ENCODE data around the gene WDFY1.

The WDFY1 gene

DNA sequence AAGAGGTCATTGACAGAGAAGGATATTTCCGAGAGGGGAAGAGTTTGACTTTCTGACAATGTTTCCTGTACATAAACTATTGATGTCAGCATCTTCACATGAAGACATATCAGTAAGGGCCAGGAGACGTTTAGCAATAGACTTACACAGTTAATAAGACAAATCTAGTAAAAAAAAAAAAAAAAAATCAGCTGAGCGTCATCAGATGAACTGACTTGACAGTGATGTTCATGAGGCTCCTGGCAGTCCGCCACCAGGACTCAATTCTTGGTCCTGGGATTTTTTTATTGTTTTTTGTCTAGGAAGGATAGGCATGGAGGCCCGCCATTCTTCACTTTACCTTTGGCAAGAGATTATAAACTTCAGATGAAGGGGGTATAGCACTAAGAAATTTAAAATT lies 26.6 kb upstream of the WDFY1 start:
- TF ChIP-seq OSR1 (CRISPR knock-in tag; IDR thresholded peaks at IDR 0.05) (no peak), ZFP3 (CRISPR knock-in tag; IDR thresholded peaks at IDR 0.05) (no peak), SNAI2 (CRISPR knock-in tag; IDR thresholded peaks at IDR 0.05) (no peak), ZC3H10 (CRISPR knock-in tag; IDR thresholded peaks at IDR 0.05) (no peak), BACH2 (CRISPR knock-in tag; IDR thresholded peaks at IDR 0.05; ENCODE audit: borderline replicate concordance) (no peak), RARB (CRISPR knock-in tag; IDR thresholded peaks at IDR 0.05) (no peak), ZNF8 (CRISPR knock-in tag; IDR thresholded peaks at IDR 0.05) (no peak), TCF4 (CRISPR knock-in tag; IDR thresholded peaks at IDR 0.05; ENCODE audit: borderline replicate concordance) (no peak), ESRRG (CRISPR knock-in tag; IDR thresholded peaks at IDR 0.05) (no peak), ZFP30 (CRISPR knock-in tag; IDR thresholded peaks at IDR 0.05) (no peak)
- TF ChIP-seq, protein P1, sequence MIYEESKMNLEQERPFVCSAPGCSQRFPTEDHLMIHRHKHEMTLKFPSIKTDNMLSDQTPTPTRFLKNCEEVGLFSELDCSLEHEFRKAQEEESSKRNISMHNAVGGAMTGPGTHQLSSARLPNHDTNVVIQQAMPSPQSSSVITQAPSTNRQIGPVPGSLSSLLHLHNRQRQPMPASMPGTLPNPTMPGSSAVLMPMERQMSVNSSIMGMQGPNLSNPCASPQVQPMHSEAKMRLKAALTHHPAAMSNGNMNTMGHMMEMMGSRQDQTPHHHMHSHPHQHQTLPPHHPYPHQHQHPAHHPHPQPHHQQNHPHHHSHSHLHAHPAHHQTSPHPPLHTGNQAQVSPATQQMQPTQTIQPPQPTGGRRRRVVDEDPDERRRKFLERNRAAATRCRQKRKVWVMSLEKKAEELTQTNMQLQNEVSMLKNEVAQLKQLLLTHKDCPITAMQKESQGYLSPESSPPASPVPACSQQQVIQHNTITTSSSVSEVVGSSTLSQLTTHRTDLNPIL (CRISPR knock-in tag; IDR thresholded peaks at IDR 0.05; ENCODE audit: low read depth), result no peak
- TF ChIP-seq, protein P2, sequence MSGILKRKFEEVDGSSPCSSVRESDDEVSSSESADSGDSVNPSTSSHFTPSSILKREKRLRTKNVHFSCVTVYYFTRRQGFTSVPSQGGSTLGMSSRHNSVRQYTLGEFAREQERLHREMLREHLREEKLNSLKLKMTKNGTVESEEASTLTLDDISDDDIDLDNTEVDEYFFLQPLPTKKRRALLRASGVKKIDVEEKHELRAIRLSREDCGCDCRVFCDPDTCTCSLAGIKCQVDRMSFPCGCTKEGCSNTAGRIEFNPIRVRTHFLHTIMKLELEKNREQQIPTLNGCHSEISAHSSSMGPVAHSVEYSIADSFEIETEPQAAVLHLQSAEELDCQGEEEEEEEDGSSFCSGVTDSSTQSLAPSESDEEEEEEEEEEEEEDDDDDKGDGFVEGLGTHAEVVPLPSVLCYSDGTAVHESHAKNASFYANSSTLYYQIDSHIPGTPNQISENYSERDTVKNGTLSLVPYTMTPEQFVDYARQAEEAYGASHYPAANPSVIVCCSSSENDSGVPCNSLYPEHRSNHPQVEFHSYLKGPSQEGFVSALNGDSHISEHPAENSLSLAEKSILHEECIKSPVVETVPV (CRISPR knock-in tag; IDR thresholded peaks at IDR 0.05), result no peak
- no peak for ATAC-seq

DNA sequence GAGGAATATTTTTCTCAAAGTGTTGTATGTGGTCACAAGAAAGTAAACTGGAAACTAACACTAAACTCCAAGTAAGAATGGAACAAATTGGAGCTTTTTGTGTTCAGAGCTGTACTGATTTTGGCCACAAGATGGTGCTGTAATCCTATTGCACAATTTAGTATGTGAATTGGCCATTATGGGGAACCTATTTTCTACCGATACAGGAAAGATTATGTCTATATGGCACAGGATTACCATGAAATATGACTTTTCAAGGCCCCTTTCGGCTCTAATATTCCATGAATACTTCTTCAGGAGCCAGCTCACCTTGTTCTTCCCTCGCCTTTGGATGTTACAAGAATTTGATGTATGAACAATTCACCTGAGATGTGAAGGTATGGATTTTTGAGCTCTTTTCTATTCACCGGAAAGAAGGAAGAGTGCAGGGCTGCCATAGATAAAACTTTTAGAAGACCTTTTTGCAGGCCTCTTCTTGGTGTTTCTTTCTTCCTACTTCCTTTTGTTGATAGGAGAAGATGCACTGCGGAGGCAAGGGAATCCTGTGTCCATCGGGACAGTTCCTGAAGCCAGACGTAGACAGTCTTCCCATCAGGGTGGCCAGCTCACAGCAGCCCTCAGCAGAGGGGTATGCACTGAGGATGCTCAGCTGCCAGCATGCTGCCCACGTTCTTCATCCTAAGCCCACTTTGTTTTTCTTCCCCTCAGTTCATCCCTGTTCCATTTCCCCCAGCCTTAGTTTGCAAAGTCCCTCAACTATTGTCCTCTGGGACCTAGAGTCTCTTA lies 25.4 kb upstream of the WDFY1 start:
- ATAC-seq, result peak; percentile 81
- TF ChIP-seq, protein P2 (CRISPR knock-in tag; IDR thresholded peaks at IDR 0.05), result no peak
- no peak for TF ChIP-seq ZFP30 (CRISPR knock-in tag; IDR thresholded peaks at IDR 0.05)
- no peak for TF ChIP-seq ISL1 (CRISPR knock-in tag; IDR thresholded peaks at IDR 0.05)
- no peak for TF ChIP-seq ZNF8 (CRISPR knock-in tag; IDR thresholded peaks at IDR 0.05)
- no peak for TF ChIP-seq ESRRG (CRISPR knock-in tag; IDR thresholded peaks at IDR 0.05)
- TF ChIP-seq, protein P3, sequence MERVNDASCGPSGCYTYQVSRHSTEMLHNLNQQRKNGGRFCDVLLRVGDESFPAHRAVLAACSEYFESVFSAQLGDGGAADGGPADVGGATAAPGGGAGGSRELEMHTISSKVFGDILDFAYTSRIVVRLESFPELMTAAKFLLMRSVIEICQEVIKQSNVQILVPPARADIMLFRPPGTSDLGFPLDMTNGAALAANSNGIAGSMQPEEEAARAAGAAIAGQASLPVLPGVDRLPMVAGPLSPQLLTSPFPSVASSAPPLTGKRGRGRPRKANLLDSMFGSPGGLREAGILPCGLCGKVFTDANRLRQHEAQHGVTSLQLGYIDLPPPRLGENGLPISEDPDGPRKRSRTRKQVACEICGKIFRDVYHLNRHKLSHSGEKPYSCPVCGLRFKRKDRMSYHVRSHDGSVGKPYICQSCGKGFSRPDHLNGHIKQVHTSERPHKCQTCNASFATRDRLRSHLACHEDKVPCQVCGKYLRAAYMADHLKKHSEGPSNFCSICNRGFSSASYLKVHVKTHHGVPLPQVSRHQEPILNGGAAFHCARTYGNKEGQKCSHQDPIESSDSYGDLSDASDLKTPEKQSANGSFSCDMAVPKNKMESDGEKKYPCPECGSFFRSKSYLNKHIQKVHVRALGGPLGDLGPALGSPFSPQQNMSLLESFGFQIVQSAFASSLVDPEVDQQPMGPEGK (CRISPR knock-in tag; IDR thresholded peaks at IDR 0.05; ENCODE audit: borderline replicate concordance), result no peak
- TF ChIP-seq, protein P4, sequence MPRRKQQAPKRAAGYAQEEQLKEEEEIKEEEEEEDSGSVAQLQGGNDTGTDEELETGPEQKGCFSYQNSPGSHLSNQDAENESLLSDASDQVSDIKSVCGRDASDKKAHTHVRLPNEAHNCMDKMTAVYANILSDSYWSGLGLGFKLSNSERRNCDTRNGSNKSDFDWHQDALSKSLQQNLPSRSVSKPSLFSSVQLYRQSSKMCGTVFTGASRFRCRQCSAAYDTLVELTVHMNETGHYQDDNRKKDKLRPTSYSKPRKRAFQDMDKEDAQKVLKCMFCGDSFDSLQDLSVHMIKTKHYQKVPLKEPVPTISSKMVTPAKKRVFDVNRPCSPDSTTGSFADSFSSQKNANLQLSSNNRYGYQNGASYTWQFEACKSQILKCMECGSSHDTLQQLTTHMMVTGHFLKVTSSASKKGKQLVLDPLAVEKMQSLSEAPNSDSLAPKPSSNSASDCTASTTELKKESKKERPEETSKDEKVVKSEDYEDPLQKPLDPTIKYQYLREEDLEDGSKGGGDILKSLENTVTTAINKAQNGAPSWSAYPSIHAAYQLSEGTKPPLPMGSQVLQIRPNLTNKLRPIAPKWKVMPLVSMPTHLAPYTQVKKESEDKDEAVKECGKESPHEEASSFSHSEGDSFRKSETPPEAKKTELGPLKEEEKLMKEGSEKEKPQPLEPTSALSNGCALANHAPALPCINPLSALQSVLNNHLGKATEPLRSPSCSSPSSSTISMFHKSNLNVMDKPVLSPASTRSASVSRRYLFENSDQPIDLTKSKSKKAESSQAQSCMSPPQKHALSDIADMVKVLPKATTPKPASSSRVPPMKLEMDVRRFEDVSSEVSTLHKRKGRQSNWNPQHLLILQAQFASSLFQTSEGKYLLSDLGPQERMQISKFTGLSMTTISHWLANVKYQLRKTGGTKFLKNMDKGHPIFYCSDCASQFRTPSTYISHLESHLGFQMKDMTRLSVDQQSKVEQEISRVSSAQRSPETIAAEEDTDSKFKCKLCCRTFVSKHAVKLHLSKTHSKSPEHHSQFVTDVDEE (CRISPR knock-in tag; IDR thresholded peaks at IDR 0.05), result no peak
- no peak for TF ChIP-seq ZFP3 (CRISPR knock-in tag; IDR thresholded peaks at IDR 0.05)
- no peak for TF ChIP-seq ZC3H10 (CRISPR knock-in tag; IDR thresholded peaks at IDR 0.05)

DNA sequence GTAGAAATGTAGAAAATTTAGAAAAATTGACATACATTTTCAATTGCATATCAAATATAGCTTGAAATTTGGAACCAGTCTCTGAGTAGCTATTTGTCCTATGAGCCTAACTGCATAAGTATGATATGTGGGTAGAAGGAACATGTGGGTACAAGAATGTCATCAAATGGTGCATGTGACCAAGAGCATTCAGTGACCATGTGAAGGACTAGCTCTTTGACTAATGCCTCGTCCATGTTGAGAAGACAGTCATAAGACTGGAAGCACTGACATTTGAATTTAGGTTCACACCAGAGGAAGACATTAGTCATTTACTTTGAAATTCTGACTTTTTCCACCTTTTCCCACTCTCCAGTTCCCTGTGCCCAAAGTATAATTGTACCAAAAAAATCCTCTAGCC lies 24.7 kb upstream of the WDFY1 start:
- peak; percentile 11 for ATAC-seq
- TF ChIP-seq ZNF565 (CRISPR knock-in tag; conservative IDR thresholded peaks at IDR 0.05; ENCODE audit: low read depth) (no peak), ARNTL (CRISPR knock-in tag; IDR thresholded peaks at IDR 0.05; ENCODE audit: borderline replicate concordance, low read depth) (no peak), ZNF8 (CRISPR knock-in tag; IDR thresholded peaks at IDR 0.05) (no peak)

DNA sequence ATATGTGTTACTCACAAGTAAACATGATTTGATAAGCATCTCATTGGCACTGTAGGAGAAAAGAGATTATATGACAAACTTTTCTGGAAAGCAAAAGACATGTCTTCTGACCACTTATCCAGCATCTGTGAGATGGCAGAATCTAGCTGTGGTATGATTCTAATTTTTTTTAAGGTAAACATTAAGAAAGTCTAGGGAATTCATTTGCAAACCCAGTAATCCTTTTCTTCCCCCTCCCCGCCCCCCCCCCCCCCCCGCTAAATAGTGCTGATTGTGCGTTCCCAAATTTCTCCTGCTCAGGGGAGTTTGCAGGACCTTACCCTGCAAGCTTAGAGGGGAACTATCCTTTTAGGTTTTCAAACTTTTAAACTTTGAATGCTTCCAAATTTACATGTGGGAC lies 24.2 kb upstream of the WDFY1 start:
- TF ChIP-seq ESRRG (CRISPR knock-in tag; IDR thresholded peaks at IDR 0.05) (no peak), OSR1 (CRISPR knock-in tag; IDR thresholded peaks at IDR 0.05) (no peak), ZFP3 (CRISPR knock-in tag; IDR thresholded peaks at IDR 0.05) (no peak), ZNF8 (CRISPR knock-in tag; IDR thresholded peaks at IDR 0.05) (no peak), BACH2 (CRISPR knock-in tag; IDR thresholded peaks at IDR 0.05; ENCODE audit: borderline replicate concordance) (no peak), TOX (CRISPR knock-in tag; IDR thresholded peaks at IDR 0.05; ENCODE audit: borderline replicate concordance) (no peak), ZC3H10 (CRISPR knock-in tag; IDR thresholded peaks at IDR 0.05) (no peak)
- TF ChIP-seq, protein P4 (CRISPR knock-in tag; IDR thresholded peaks at IDR 0.05), result no peak

More for the DNA sequence above, 24.2 kb upstream of the WDFY1 start:
- no peak for ATAC-seq

Measured in SK-N-SH treated with all-trans-retinoic acid at 6 μM for 48 hours (cell line).